Choroid plexus epithelial cell (primary cell): ENCODE results near the gene KRTAP5-6.

Source experiments
- DNase-seq: peaks from one replicate; pipeline ENCODE4 v3.0.0-alpha.2; 2010; ENCODE audit warnings: low read depth
- H3K4me3 ChIP-seq: 2 replicates; pipeline ENCODE4 v1.5.1; 2011; ENCODE audit warnings: low read depth, mild to moderate bottlenecking, control low read depth, low read length, moderate library complexity
- CTCF ChIP-seq: conservative IDR thresholded peaks from 2 replicates; pipeline ENCODE4 v1.5.1; 2011; ENCODE audit warnings: low read depth, mild to moderate bottlenecking, control low read depth, inconsistent platforms, low read length, moderate library complexity

Gene KRTAP5-6

GRCh38 chr11:1736447-1736992 is 39.5 kb downstream of the KRTAP5-6 start:
- no peak for DNase-seq
- TF ChIP-seq CTCF = no peak
- no peak overlapping the region for H3K4me3 ChIP-seq

- no peak overlapping the region for H3K4me3 ChIP-seq
- DNase-seq = no peak
- no peak for TF ChIP-seq CTCF
These were observed 40.2 kb downstream of the KRTAP5-6 start for GRCh38 chr11:1737080-1737757.

GRCh38 chr11:1738380-1738779 is 41.4 kb downstream of the KRTAP5-6 start:
- no peak overlapping the region for H3K4me3 ChIP-seq
- TF ChIP-seq CTCF = no peak
- no peak for DNase-seq

GRCh38 chr11:1739576-1739975 is 42.6 kb downstream of the KRTAP5-6 start:
- H3K4me3 ChIP-seq = no peak overlapping the region
- TF ChIP-seq CTCF = no peak
- no peak for DNase-seq

GRCh38 chr11:1740786-1741530 is 44.0 kb downstream of the KRTAP5-6 start:
- no peak for DNase-seq
- H3K4me3 ChIP-seq = no peak overlapping the region
- no peak for TF ChIP-seq CTCF

GRCh38 chr11:1741741-1742140 is 44.7 kb downstream of the KRTAP5-6 start:
- DNase-seq = no peak
- TF ChIP-seq CTCF = no peak
- H3K4me3 ChIP-seq = no peak overlapping the region
